Activated CD8-positive, alpha-beta memory T cell treated with anti-CD3 and anti-CD28 coated beads for 24 hours (primary cell): ENCODE data around the gene VPS13D.

Experiments
- DNase-seq: peaks from one replicate; pipeline ENCODE4 v3.0.0-alpha.2; 2020

Gene VPS13D

DNA sequence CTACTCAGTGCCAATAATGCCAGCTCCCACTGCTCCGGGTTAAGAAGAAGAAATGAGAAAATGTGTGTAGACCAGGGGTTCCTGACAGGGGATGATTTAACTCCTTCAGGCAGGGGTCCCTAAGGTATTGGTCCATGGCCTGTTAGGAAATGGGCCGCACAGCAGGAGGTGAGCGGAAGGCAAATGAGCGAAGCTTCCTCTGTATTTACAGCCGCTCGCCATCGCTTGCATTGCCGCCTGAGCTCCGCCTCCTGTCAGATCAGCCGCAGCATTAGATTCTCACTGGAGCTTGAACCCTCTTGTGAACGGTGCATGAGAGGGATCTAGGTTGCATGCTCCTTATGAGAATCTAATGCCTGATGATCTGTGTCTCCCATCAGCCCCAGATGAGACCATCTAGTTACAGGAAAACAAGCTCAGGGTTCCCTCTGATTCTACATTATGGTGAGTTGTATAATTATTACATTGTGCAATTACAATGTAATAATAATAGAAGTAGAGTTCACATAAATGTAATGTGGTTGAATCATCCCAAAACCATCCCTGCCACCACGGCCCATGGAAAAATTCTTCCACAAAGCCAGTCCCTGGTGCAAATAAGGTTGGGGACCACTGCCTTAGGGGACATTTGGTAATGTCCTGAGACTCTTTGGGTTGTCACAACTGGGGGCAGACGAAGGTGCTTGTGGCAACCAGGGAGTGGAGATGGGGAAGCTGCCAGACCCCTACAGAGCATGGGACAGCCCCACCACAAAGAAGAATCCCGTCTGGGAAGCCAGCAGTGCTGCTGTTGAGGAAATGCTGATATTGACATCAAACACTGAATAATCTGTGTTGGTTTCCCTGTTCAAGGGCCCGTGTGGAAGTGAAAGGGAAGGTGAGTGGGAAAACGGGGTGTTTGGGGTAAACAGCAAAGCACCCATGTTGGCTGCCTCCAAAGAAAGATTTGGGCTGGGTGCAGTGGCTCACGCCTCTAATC is 327.4 kb downstream of the VPS13D start:
- DNase-seq, result no peak

DNA sequence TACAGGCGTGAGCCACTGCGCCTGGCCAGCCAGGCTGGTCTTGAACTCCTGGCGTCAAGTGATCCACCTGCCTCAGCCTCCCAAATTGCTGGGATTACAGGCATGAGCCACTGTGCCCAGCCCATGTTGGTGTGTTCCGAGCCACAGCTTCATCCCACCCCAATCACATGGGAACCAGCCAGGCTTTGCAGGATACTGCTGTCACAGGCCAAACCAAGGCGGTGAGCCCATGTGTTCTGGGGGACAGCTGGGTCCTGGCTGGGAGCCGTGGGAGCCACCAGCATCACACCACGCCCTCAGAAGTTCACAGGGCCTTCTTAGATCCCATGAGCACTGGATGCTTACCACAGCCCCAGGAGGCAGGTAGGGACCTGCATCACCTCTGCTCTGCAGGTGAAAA is 331.3 kb downstream of the VPS13D start:
- DNase-seq, result no peak
